Measurements from ENCODE around the gene DIAPH2.

The DIAPH2 gene

GRCh38 chrX:97065066-97065465 is 380.4 kb downstream of the DIAPH2 start:
- TF ChIP-seq, protein P1, sequence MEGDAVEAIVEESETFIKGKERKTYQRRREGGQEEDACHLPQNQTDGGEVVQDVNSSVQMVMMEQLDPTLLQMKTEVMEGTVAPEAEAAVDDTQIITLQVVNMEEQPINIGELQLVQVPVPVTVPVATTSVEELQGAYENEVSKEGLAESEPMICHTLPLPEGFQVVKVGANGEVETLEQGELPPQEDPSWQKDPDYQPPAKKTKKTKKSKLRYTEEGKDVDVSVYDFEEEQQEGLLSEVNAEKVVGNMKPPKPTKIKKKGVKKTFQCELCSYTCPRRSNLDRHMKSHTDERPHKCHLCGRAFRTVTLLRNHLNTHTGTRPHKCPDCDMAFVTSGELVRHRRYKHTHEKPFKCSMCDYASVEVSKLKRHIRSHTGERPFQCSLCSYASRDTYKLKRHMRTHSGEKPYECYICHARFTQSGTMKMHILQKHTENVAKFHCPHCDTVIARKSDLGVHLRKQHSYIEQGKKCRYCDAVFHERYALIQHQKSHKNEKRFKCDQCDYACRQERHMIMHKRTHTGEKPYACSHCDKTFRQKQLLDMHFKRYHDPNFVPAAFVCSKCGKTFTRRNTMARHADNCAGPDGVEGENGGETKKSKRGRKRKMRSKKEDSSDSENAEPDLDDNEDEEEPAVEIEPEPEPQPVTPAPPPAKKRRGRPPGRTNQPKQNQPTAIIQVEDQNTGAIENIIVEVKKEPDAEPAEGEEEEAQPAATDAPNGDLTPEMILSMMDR (IDR thresholded peaks at IDR 0.05) = no peak

GRCh38 chrX:97065973-97066372 is 381.3 kb downstream of the DIAPH2 start:
- TF ChIP-seq, protein P1 (IDR thresholded peaks at IDR 0.05) = no peak

DNA sequence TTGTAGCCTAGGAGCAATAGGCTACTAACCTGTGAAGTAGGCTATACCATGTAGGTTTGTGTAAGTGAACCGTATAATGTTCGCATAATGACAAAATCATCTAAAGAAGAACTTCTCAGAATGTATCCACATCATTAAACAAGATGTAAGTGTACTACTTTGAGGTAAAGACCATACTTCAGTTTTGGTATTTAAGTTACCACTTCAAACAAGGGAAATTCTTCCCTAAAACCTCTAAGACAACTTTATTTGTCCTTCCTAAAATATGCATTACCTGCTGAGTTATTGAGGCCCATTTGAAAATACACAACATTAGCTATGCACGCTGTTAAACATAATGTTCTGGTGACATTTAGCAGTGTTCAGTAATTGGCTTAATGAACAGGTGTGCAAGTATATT is 381.7 kb downstream of the DIAPH2 start:
- TF ChIP-seq, protein P1 (IDR thresholded peaks at IDR 0.05) = no peak

DNA sequence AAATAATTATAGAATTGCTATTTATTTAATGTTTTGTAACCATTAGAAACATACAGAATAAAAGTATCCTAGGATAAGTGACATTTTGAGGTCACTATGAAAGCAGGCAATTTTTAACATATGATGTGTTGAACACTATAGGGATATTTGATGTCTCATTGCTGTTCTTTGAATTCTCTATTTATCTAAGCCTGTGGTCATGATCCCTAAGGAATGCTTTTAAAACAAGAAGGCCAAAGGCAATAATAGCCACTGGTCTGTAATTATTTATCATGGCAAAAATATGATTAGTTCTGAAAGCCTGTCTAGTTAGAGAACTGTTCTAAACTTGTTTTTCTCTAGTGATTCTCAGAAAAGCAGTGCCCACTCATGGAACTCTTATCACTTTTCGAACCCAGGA is 385.7 kb downstream of the DIAPH2 start:
- TF ChIP-seq, protein P1 (IDR thresholded peaks at IDR 0.05) = no peak

DNA sequence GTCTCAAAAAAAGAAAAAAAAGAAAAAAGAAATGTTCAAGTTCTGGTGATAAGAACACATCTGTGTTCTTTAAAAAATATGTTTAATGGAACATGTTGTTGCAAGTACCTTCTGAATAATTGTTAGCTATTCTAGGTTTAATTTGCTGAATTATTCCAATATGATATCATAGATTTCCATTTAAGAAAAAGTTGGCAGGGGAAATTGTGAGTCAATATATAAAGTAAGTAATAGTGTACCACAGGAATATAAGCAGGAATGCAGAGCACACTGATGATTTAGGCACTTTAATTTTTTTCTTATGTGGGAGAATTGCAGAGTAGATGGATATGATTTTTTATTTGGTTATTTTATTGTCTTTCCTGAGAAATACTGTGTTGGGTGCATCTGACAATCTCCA is 389.8 kb downstream of the DIAPH2 start:
- TF ChIP-seq, protein P1 (IDR thresholded peaks at IDR 0.05) = no peak

DNA sequence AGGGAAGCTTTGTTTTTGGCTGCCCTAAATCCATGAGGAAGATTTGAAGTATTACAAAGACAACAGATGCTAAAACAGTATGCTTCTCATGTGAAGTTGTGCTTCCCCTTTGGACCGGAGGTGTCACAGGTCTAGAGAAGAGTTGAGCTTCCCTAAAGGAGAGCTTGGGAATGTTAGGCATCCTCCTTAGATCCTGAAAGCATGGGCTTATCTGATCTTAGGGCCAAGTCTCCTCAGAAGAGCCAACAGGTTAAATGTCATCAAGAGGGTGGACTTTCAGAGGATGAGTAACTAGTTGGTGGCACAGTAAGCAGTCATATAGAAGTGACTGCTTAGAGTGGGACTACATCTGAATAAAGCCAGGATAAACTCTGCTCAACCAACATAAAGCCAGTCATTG is 404.5 kb downstream of the DIAPH2 start:
- TF ChIP-seq, protein P1 (IDR thresholded peaks at IDR 0.05) = no peak

DNA sequence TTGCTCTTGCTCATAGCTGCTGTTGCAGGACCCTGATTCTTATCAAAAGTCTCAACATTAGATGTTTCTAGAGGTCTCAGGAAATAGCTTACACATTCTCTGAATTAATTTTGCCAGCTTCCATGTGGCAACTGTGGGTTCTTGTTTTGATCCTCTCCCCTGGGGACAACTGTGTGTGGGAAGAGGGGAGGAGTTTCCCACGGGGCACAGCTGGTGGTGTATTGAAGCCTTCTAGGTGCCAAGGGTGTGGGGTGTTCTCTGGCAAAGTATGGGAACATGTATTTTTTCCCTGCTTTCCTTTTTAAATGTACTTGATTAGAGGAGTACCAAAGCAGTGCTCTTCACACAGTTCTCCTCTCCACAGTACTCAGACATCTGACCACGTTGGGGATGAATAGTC is 411.7 kb downstream of the DIAPH2 start:
- TF ChIP-seq, protein P1 (IDR thresholded peaks at IDR 0.05) = no peak

GRCh38 chrX:97102938-97103337 is 418.3 kb downstream of the DIAPH2 start:
- TF ChIP-seq, protein P1 (IDR thresholded peaks at IDR 0.05) = no peak
